ENCODE data around the gene EXOC6. TPM values are rescaled to one million over a fixed set of nuclear protein-coding genes. Genes with fewer than 3 reads are reported as not detected.
A peak's percentile ranks its signal among the peaks of the same experiment; 100 is the strongest.

Gene EXOC6
- total RNA-seq, 1 donor from 2014 or later = 12.2 TPM

DNA sequence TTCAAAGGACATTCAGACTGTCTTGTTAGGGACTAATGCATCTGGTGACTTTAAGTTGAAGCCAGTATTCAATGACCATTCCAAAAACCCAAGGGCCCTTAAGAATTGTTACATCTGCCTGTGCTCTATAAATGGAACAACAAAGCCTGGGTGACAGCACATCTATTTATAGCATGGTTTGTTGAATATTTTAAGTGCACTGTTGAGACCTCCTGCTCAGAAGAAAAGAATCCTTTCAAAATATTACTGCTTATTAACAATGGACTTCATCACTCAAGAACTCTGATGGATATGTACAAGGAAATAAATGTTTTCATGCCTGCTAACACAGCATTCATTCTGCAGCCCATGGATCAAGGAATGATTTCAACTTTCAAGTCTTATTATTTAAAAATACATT, 179.2 kb downstream of the EXOC6 start:
- intact Hi-C loops (cut with DNase I) = no loop called here
- Histone ChIP-seq H3K36me3 (no peaks in the 10 kb centered on the region), H3K27me3 (no peaks in the 10 kb centered on the region), H3K9me3 (no peaks in the 10 kb centered on the region), H3K27ac (no peak overlapping the region), H3K4me1 (peaks cover 6 to 20% of the 10 kb centered on the region in 2 donors), H3K4me3 (no peak overlapping the region)
- TF ChIP-seq, protein P1, sequence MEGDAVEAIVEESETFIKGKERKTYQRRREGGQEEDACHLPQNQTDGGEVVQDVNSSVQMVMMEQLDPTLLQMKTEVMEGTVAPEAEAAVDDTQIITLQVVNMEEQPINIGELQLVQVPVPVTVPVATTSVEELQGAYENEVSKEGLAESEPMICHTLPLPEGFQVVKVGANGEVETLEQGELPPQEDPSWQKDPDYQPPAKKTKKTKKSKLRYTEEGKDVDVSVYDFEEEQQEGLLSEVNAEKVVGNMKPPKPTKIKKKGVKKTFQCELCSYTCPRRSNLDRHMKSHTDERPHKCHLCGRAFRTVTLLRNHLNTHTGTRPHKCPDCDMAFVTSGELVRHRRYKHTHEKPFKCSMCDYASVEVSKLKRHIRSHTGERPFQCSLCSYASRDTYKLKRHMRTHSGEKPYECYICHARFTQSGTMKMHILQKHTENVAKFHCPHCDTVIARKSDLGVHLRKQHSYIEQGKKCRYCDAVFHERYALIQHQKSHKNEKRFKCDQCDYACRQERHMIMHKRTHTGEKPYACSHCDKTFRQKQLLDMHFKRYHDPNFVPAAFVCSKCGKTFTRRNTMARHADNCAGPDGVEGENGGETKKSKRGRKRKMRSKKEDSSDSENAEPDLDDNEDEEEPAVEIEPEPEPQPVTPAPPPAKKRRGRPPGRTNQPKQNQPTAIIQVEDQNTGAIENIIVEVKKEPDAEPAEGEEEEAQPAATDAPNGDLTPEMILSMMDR (IDR thresholded peaks at IDR 0.05) = no peak
- no peak for DNase-seq (ENCODE audit: low spot score in 2 of 2)

DNA sequence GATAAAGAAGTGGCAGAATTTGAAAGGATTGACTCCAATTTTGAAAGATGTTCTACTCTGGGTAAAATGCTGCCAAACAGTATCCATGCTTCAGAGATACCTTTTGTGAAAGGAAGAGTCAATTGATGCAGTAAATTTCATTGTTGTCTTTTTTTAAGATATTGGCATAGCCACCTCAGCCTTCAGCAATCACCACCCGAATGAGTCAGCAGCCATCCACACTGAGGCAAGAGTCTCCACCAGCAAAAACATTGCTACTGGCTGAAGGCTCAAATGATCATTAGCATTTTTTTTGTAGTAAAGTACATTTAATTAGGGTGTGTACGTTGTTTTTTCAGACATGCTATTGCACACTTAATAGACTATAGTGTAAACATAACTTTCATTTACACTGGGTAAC, 180.6 kb downstream of the EXOC6 start:
- TF ChIP-seq, protein P1 (IDR thresholded peaks at IDR 0.05) = no peak
- Histone ChIP-seq H3K9me3 (no peaks in the 10 kb centered on the region), H3K4me3 (no peak overlapping the region), H3K36me3 (no peaks in the 10 kb centered on the region), H3K27me3 (no peaks in the 10 kb centered on the region), H3K27ac (no peak overlapping the region), H3K4me1 (peaks cover 16 to 33% of the 10 kb centered on the region in 2 donors)
- DNase-seq (ENCODE audit: low spot score in 2 of 2) = no peak
- intact Hi-C loops (cut with DNase I) = no loop called here

DNA sequence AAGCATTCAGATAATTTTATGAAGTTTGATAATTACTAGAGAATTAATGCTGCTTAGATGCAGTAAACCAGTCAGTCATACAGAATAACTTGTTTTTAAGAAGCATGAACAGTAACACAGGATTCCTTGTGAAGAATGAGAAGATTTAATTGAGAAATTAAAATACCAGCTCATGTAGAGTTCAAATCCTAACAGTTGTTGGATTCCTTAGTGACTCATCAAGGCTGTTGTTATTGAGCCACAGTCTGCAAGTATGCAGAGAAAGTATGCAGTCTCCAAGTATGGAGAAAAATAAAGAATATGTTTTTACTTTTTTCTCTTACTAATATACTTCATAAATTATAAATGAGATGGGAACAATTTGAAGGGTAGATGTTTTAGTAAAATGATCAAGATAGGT, 182.1 kb downstream of the EXOC6 start:
- peak overlapping the region; percentile 36 to 67 for H3K27ac ChIP-seq
- TF ChIP-seq, protein P1 (IDR thresholded peaks at IDR 0.05) = no peak
- intact Hi-C loops (cut with DNase I) = no loop called here

DNA sequence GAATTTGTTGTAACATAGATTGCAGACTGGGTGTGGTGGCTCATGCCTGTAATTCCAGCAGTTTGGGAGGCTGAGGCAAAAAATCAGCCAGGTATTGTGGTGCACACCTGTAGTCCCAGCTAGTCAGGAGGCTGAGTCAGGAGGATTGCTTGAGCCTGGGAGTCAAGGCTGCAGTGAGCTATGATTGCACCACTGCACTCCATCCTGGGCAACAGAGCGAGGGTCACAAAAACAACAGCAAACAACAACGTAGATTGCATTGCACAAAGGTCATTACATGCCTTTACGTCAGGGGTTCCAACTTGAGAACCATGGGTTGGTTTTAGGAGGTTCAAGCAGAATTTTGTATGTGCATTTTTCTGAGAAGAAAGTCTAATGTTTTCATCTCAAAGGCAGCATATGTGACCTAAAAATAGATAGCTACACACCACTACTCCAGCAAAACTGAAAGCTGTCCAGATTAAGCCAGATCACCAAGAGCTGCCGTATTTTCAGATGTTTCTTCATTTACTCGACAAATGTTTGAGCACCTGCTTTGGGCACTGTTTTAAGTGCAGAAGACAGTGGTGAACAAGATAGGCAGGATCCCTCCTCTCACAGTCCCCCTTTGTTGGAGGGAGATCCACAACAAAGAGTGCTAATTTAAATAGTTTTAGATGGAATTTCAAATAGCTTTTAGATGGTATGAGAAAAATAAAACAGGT, 183.9 kb downstream of the EXOC6 start:
- Histone ChIP-seq H3K9me3 (no peaks in the 10 kb centered on the region), H3K27me3 (no peaks in the 10 kb centered on the region), H3K27ac (peak overlapping the region; percentile 53 to 68), H3K36me3 (no peaks in the 10 kb centered on the region), H3K4me1 (peaks cover 16 to 40% of the 10 kb centered on the region in 2 donors), H3K4me3 (peak overlapping the region in 1 of 2 donors; percentile 41)
- intact Hi-C loops (cut with DNase I) = no loop called here
- DNase-seq (ENCODE audit: low spot score in 2 of 2) = no peak
- TF ChIP-seq, protein P1 (IDR thresholded peaks at IDR 0.05) = no peak

More for the DNA sequence above, 182.1 kb downstream of the EXOC6 start:
- H3K9me3 ChIP-seq = no peaks in the 10 kb centered on the region
- no peaks in the 10 kb centered on the region for H3K36me3 ChIP-seq
- no peak overlapping the region for H3K4me3 ChIP-seq
- H3K27me3 ChIP-seq = no peaks in the 10 kb centered on the region
- H3K4me1 ChIP-seq = peaks cover 16 to 40% of the 10 kb centered on the region in 2 donors
- DNase-seq (ENCODE audit: low spot score in 2 of 2) = no peak

DNA sequence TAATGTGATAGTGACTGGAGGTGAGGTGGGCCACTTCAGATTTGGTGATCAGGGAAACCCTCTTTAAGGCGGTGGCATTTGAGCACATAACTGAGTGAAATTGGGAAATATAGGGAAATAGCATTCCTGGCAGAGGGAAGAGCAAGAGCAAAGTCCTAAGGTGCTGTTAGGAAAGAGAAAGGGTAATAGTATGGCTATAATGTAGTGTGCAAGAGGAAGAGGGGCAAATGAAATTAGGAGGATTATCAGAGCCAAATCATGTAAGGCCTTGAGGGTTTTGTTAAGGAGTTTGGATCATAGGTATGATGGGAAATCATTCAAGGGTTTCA, 184.5 kb downstream of the EXOC6 start:
- no peaks in the 10 kb centered on the region for H3K9me3 ChIP-seq
- DNase-seq (ENCODE audit: low spot score in 2 of 2) = no peak
- H3K4me3 ChIP-seq = peak overlapping the region in 1 of 2 donors; percentile 41
- H3K36me3 ChIP-seq = no peaks in the 10 kb centered on the region
- H3K27ac ChIP-seq = peak overlapping the region; percentile 53 to 68
- peaks cover 16 to 40% of the 10 kb centered on the region in 2 donors for H3K4me1 ChIP-seq
- TF ChIP-seq, protein P1 (IDR thresholded peaks at IDR 0.05) = no peak
- no peaks in the 10 kb centered on the region for H3K27me3 ChIP-seq
- intact Hi-C loops (cut with DNase I) = no loop called here
